HEK293 (cell line): ENCODE measurements around the gene DPP6.

Experiments
- CTCF ChIA-PET: fragments of 350-600 bp; formaldehyde crosslinking; extraction: SDS; loops from one replicate; lab custom pipeline; 2021; ENCODE audit warnings: antibody characterized with exemption; lab: Yijun Ruan, JAX
- POLR2A ChIA-PET: fragments of 300-600 bp; formaldehyde crosslinking; extraction: SDS; loops from one replicate; lab custom pipeline; 2020; ENCODE audit warnings: antibody characterized with exemption, inconsistent platforms; lab: Yijun Ruan, JAX
- H3K27ac ChIP-seq: fragments of 200-500 bp; sonication (Bioruptor generic); 2 replicates; pipeline ENCODE4 v1.5.1; 2014; ENCODE audit warnings: low read depth, low read length, control low read depth, inconsistent platforms; ENCODE audit errors: extremely low read depth
- H3K36me3 ChIP-seq, 2 experiments: fragments of 200-500 bp in 1 of 2; sonication (Bioruptor generic) in 1 of 2; 1 replicate in 1 of 2; 2 replicates in 1 of 2; pipeline ENCODE4 v1.5.1; 2014 to 2017; ENCODE audit warnings: inconsistent platforms in 2 of 2, low read length in 2 of 2; ENCODE audit not compliant: control insufficient read depth in 2 of 2, insufficient read depth in 1 of 2
- H3K4me1 ChIP-seq: fragments of 200-500 bp; sonication (Bioruptor generic); 2 replicates; pipeline ENCODE4 v1.5.1; 2014; ENCODE audit warnings: mild to moderate bottlenecking, low read length, inconsistent platforms; ENCODE audit not compliant: control insufficient read depth, insufficient read depth
- H3K4me3 ChIP-seq: 2 replicates; pipeline ENCODE4 v1.5.1; 2011; ENCODE audit warnings: low read depth, mild to moderate bottlenecking, control low read depth, low read length, moderate library complexity
- H3K9me3 ChIP-seq: fragments of 200-500 bp; sonication (Bioruptor generic); 2 replicates; pipeline ENCODE4 v1.5.1; 2014; ENCODE audit warnings: low read depth, low read length, inconsistent platforms; ENCODE audit not compliant: control insufficient read depth, insufficient read depth
- GLIS2 ChIP-seq: fragments of 450-650 bp; formaldehyde crosslinking; IDR thresholded peaks from 2 replicates; pipeline ENCODE4 v1.5.1; 2016; ENCODE audit warnings: missing biosample characterization, missing genetic modification characterization
- KLF1 ChIP-seq: fragments of 450-650 bp; formaldehyde crosslinking; IDR thresholded peaks from 2 replicates; pipeline ENCODE4 v1.5.1; 2016; ENCODE audit warnings: missing biosample characterization, missing genetic modification characterization
- ZBTB1 ChIP-seq: fragments of 450-650 bp; formaldehyde crosslinking; IDR thresholded peaks from 2 replicates; pipeline ENCODE4 v1.5.1; 2016; ENCODE audit warnings: missing biosample characterization, missing genetic modification characterization
- ZBTB48 ChIP-seq: fragments of 450-650 bp; formaldehyde crosslinking; IDR thresholded peaks from 2 replicates; pipeline ENCODE4 v1.5.1; 2016; ENCODE audit warnings: missing biosample characterization, missing genetic modification characterization
- ZBTB7A ChIP-seq: fragments of 450-650 bp; formaldehyde crosslinking; IDR thresholded peaks from 2 replicates; pipeline ENCODE4 v1.5.1; 2016; ENCODE audit warnings: low read depth, missing biosample characterization, missing genetic modification characterization
- ZFP41 ChIP-seq: fragments of 450-650 bp; formaldehyde crosslinking; IDR thresholded peaks from 2 replicates; pipeline ENCODE4 v1.5.1; 2016; ENCODE audit warnings: missing biosample characterization, missing genetic modification characterization, borderline replicate concordance
- ZNF10 ChIP-seq: fragments of 450-650 bp; formaldehyde crosslinking; IDR thresholded peaks from 2 replicates; pipeline ENCODE4 v1.5.1; 2017; ENCODE audit warnings: missing biosample characterization, missing genetic modification characterization
- ZNF121 ChIP-seq: fragments of 450-650 bp; formaldehyde crosslinking; IDR thresholded peaks from 2 replicates; pipeline ENCODE4 v1.5.1; 2016; ENCODE audit warnings: missing biosample characterization, missing genetic modification characterization
- ZNF133 ChIP-seq: fragments of 450-650 bp; formaldehyde crosslinking; IDR thresholded peaks from 2 replicates; pipeline ENCODE4 v1.5.1; 2016; ENCODE audit warnings: missing biosample characterization, missing genetic modification characterization
- ZNF174 ChIP-seq: fragments of 450-650 bp; formaldehyde crosslinking; IDR thresholded peaks from 2 replicates; pipeline ENCODE4 v1.5.0; 2017; ENCODE audit warnings: missing biosample characterization, mild to moderate bottlenecking, missing genetic modification characterization
- ZNF2 ChIP-seq: fragments of 450-650 bp; formaldehyde crosslinking; IDR thresholded peaks from 2 replicates; pipeline ENCODE4 v1.5.1; 2016; ENCODE audit warnings: missing biosample characterization, missing genetic modification characterization
- ZNF214 ChIP-seq: fragments of 450-650 bp; formaldehyde crosslinking; IDR thresholded peaks from 2 replicates; pipeline ENCODE4 v1.5.1; 2017; ENCODE audit warnings: missing biosample characterization, mild to moderate bottlenecking, missing genetic modification characterization, borderline replicate concordance
- ZNF335 ChIP-seq: fragments of 450-650 bp; formaldehyde crosslinking; conservative IDR thresholded peaks from 2 replicates; pipeline ENCODE4 v1.5.1; 2016; ENCODE audit warnings: missing biosample characterization, missing genetic modification characterization
- ZNF341 ChIP-seq: fragments of 450-650 bp; formaldehyde crosslinking; IDR thresholded peaks from 2 replicates; pipeline ENCODE4; 2016; ENCODE audit warnings: low read depth, missing biosample characterization, missing genetic modification characterization
- ZNF514 ChIP-seq: fragments of 450-650 bp; formaldehyde crosslinking; IDR thresholded peaks from 2 replicates; pipeline ENCODE4 v1.5.1; 2016; ENCODE audit warnings: missing biosample characterization, missing genetic modification characterization
- ZNF561 ChIP-seq: fragments of 450-650 bp; IDR thresholded peaks from 2 replicates; pipeline ENCODE4 v1.5.1; 2018; ENCODE audit warnings: missing biosample characterization, missing genetic modification characterization, borderline replicate concordance
- ZNF585B ChIP-seq: fragments of 450-650 bp; formaldehyde crosslinking; IDR thresholded peaks from 2 replicates; pipeline ENCODE4 v1.5.1; 2016; ENCODE audit warnings: missing biosample characterization, missing genetic modification characterization
- ZNF610 ChIP-seq: fragments of 450-650 bp; formaldehyde crosslinking; IDR thresholded peaks from 2 replicates; pipeline ENCODE4 v1.5.1; 2016; ENCODE audit warnings: missing biosample characterization, missing genetic modification characterization, borderline replicate concordance
- ZNF658 ChIP-seq: fragments of 450-650 bp; formaldehyde crosslinking; IDR thresholded peaks from 2 replicates; pipeline ENCODE4; 2016; ENCODE audit warnings: missing biosample characterization, missing genetic modification characterization
- ZNF747 ChIP-seq: fragments of 450-650 bp; formaldehyde crosslinking; IDR thresholded peaks from 2 replicates; pipeline ENCODE4 v1.5.1; 2016; ENCODE audit warnings: missing biosample characterization, missing genetic modification characterization
- ZNF777 ChIP-seq: fragments of 450-650 bp; formaldehyde crosslinking; IDR thresholded peaks from 2 replicates; pipeline ENCODE4 v1.5.1; 2017; ENCODE audit warnings: missing biosample characterization, missing genetic modification characterization, borderline replicate concordance
- TF ChIP-seq, protein P1 (sequence below): fragments of 450-650 bp; formaldehyde crosslinking; IDR thresholded peaks from 2 replicates; pipeline ENCODE4 v1.5.1; 2016; ENCODE audit warnings: missing biosample characterization, missing genetic modification characterization

Gene DPP6

DNA sequence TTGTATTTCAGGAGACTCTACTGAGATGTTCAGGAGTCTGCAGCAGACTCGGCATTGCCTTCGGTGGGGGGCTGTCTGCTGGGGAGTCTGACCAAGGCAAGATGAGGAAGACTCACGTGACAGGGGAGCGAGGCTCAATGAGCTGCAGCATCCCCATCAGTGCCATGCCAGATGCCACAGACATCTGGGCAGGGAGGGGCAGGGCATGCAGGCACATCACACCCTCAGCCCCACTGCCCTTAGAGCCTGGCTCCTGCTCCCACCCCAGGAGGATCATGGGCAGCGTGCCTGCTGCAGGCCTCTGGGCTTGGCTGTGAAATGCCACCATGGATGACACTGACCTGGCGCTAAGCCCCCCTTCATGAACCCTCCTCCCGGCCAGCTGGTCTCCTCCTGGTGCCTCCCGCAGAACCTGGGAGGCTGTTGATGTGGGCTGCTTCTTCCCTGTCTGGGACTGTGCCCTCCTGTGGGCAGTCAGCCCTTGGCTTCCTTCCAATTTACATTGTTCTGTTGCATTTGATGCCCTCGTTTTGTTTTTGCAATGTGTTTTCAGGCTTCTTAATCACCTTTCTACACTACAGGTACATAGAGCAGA is 715.7 kb downstream of the DPP6 start:
- ChIA-PET CTCF (no interaction called here), POLR2A (no interaction called here)
- Histone ChIP-seq H3K9me3 (no peaks in the 10 kb centered on the region), H3K27ac (no peak overlapping the region), H3K4me1 (no peaks in the 10 kb centered on the region), H3K36me3 (no peaks in the 10 kb centered on the region), H3K4me3 (no peak overlapping the region)
- TF ChIP-seq ZBTB48 (tag by site-specific recombination) (no peak), ZNF121 (no peak), ZBTB7A (tag by site-specific recombination) (no peak), ZBTB1 (tag by site-specific recombination) (no peak), ZNF335 (tag by site-specific recombination) (no peak)

DNA sequence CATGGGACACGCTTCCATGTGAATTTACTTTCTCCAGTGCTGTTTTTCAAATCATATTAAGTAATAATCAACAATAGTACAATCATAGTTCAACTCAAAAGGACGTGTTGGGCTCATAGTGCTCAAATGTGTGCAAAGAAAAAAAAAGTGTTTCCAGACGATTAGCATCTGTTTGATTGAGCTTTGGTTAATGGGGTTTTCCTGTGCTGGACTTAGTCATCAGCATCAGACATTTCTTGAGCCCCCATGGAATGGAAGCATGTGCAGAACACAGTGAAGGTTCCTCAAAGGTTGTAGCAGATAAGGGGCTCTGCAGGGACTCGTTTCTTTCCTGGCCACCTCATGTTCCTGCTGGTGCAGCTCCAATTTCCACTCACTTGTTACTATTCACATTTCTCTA is 716.8 kb downstream of the DPP6 start:
- POLR2A ChIA-PET: no interaction called here
- TF ChIP-seq ZNF214 (tag by site-specific recombination) (no peak), KLF1 (tag by site-specific recombination) (no peak), ZNF610 (tag by site-specific recombination) (no peak), ZBTB48 (tag by site-specific recombination) (no peak), ZNF514 (no peak), ZNF10 (tag by site-specific recombination) (no peak), ZNF777 (tag by site-specific recombination) (no peak), GLIS2 (tag by site-specific recombination) (no peak), ZNF2 (tag by site-specific recombination) (no peak), ZNF561 (tag by site-specific recombination) (no peak), ZNF747 (tag by site-specific recombination) (no peak), ZNF585B (tag by site-specific recombination) (no peak), ZNF174 (tag by site-specific recombination) (no peak), ZNF658 (tag by site-specific recombination) (no peak), ZNF341 (tag by site-specific recombination) (no peak), ZFP41 (tag by site-specific recombination) (no peak)
- TF ChIP-seq, protein P1, sequence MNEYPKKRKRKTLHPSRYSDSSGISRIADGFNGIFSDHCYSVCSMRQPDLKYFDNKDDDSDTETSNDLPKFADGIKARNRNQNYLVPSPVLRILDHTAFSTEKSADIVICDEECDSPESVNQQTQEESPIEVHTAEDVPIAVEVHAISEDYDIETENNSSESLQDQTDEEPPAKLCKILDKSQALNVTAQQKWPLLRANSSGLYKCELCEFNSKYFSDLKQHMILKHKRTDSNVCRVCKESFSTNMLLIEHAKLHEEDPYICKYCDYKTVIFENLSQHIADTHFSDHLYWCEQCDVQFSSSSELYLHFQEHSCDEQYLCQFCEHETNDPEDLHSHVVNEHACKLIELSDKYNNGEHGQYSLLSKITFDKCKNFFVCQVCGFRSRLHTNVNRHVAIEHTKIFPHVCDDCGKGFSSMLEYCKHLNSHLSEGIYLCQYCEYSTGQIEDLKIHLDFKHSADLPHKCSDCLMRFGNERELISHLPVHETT (tag by site-specific recombination): no peak
- no peak overlapping the region for H3K4me3 ChIP-seq
- no peaks in the 10 kb centered on the region for H3K36me3 ChIP-seq
- H3K27ac ChIP-seq: no peak overlapping the region
- no peaks in the 10 kb centered on the region for H3K9me3 ChIP-seq
- H3K4me1 ChIP-seq: no peaks in the 10 kb centered on the region
- CTCF ChIA-PET: no interaction called here

DNA sequence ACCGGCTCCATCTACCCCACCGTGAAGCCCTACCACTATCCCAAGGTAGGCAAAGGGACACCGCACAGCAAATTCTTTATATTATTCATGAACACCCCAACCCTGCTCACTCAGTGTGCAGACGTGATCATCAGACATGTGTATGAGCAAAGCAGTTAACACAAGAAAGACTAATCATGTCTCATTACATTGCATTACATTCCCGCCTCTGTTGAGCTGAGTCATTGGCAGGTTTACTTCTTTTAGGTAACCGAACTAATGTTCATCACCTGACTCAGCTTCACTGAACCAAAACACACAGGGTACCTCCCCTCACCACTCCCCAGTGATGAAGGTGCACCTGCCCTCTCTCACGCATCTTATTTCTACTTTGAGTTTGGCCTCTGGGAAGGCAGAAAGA is 717.3 kb downstream of the DPP6 start:
- CTCF ChIA-PET: no interaction called here
- Histone ChIP-seq H3K27ac (no peak overlapping the region), H3K4me3 (no peak overlapping the region), H3K9me3 (no peaks in the 10 kb centered on the region), H3K36me3 (no peaks in the 10 kb centered on the region), H3K4me1 (no peaks in the 10 kb centered on the region)
- TF ChIP-seq ZNF133: no peak
- POLR2A ChIA-PET: no interaction called here
